ENCODE measurements around the gene PTPN6. TPM values are rescaled to one million over a fixed set of nuclear protein-coding genes. Genes with fewer than 3 reads are reported as not detected.

The PTPN6 gene
- total and polyA plus RNA-seq, 2 donors (not counting 1 experiment from before 2014, with no cell fraction given), result 0.06 TPM; not detected in 1

DNA sequence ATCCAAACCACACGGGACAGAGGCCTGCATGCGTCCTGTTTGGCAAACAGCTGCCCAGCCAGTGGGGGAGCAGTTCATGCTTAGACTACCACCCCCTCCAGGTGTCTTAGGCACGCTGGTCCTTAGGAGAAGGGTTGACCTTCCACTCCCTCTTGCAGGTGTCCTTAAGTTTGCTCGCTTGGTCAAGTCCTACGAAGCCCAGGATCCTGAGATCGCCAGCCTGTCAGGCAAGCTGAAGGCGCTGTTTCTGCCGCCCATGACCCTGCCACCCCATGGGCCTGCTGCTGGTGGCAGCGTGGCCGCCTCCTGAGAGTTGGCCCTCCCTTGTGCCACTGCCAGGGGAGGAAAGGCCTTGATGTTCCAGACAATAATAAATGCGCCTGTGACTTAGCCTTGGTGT lies 5.5 kb upstream of the PTPN6 start:
- TF ChIP-seq EZH2 (IDR thresholded peaks at IDR 0.05; ENCODE audit: low read length, missing control alignments), result no peak
- TF ChIP-seq, protein P1, sequence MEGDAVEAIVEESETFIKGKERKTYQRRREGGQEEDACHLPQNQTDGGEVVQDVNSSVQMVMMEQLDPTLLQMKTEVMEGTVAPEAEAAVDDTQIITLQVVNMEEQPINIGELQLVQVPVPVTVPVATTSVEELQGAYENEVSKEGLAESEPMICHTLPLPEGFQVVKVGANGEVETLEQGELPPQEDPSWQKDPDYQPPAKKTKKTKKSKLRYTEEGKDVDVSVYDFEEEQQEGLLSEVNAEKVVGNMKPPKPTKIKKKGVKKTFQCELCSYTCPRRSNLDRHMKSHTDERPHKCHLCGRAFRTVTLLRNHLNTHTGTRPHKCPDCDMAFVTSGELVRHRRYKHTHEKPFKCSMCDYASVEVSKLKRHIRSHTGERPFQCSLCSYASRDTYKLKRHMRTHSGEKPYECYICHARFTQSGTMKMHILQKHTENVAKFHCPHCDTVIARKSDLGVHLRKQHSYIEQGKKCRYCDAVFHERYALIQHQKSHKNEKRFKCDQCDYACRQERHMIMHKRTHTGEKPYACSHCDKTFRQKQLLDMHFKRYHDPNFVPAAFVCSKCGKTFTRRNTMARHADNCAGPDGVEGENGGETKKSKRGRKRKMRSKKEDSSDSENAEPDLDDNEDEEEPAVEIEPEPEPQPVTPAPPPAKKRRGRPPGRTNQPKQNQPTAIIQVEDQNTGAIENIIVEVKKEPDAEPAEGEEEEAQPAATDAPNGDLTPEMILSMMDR (conservative IDR thresholded peaks at IDR 0.05 in 1 of 2, IDR thresholded peaks at IDR 0.05 in 1 of 2; ENCODE audit: low read depth in 1 of 2, low read length in 2 of 2), result no peak
- no peak overlapping the region for H3K4me2 ChIP-seq (ENCODE audit: extremely low read depth, insufficient read depth, low read length)
- H3K4me3 ChIP-seq (replicated peaks in 1 of 4; ENCODE audit: control extremely low read depth in 1 of 4, insufficient read depth in 1 of 4, low read depth in 3 of 4, low read length in 4 of 4), result no peak overlapping the region

DNA sequence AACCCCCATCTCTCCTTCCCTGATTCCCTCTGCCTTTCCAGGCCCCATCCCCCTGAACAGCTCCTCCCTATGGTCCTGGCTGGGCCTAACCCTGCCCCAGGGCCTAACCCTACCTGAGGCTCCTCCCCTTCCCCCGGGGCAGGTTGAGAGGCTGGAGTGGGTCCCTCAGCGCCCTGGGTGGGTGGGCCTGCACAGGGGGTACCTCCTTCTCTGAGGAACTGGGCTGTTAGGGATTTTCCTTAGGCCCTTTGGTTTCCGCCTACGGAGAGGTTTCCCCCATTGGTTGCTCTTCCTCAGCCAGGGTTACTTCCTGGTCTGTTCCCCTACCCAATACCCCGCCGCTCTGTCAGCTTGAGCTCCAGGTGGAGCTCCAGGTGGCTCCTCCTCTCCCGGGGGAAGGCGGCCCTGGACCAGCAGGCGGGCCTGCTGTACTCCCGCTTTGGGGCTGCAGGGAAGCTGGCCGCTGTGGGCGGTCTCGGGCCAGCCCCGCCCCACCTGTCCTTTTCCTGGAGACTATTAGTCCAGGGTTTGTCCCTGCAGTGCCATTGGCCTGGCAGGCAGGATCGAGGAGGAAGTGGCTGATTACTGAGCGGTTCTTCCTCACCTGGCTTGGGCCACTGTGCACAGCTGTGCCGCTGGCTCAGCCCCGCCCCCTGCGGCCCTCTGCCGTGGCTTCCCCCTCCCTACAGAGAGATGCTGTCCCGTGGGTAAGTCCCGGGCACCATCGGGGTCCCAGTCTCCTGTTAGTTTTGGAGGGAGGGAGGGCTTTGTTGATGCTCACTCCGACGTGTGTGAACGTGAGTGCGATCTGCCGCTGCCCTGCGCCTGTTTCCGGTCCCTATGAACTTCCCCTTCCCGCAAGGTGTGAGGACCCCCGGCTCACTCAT lies 4.9 kb upstream of the PTPN6 start:
- no peak overlapping the region for H3K9ac ChIP-seq (ENCODE audit: insufficient read depth, low read length)
- DNase-seq (ENCODE audit: low read depth in 2 of 2), result no peak
- no peak overlapping the region for H2AFZ ChIP-seq (ENCODE audit: low read length)
- H3K79me2 ChIP-seq (ENCODE audit: control insufficient read depth, insufficient read depth, low read length), result no peaks in the 10 kb centered on the region
- H3K4me3 ChIP-seq (replicated peaks in 1 of 4; ENCODE audit: control extremely low read depth in 1 of 4, insufficient read depth in 1 of 4, low read depth in 3 of 4, low read length in 4 of 4), result no peak overlapping the region
- peaks cover 9% of the 10 kb centered on the region for H3K36me3 ChIP-seq (ENCODE audit: control insufficient read depth, insufficient read depth, low read length)
- no peaks in the 10 kb centered on the region for H3K27me3 ChIP-seq (ENCODE audit: control insufficient read depth, insufficient read depth, low read length)
- H3K27ac ChIP-seq (ENCODE audit: insufficient read depth, low read length), result no peak overlapping the region
- no peaks in the 10 kb centered on the region for H3K9me3 ChIP-seq (ENCODE audit: control insufficient read depth, insufficient read depth, low read depth, low read length)
- TF ChIP-seq, protein P1 (conservative IDR thresholded peaks at IDR 0.05 in 1 of 2, IDR thresholded peaks at IDR 0.05 in 1 of 2; ENCODE audit: low read depth in 1 of 2, low read length in 2 of 2), result no peak
- no peak for TF ChIP-seq EZH2 (IDR thresholded peaks at IDR 0.05; ENCODE audit: low read length, missing control alignments)
- no peak overlapping the region for H3K4me2 ChIP-seq (ENCODE audit: extremely low read depth, insufficient read depth, low read length)
- H4K20me1 ChIP-seq (ENCODE audit: control insufficient read depth, extremely low read depth, insufficient read depth, low read length), result no peaks in the 10 kb centered on the region
- H3K4me1 ChIP-seq (ENCODE audit: control insufficient read depth, extremely low read depth, insufficient read depth, low read length), result peaks cover 15% of the 10 kb centered on the region

More for the DNA sequence above, 5.5 kb upstream of the PTPN6 start:
- Histone ChIP-seq H3K9me3 (ENCODE audit: control insufficient read depth, insufficient read depth, low read depth, low read length) (no peaks in the 10 kb centered on the region), H3K27ac (ENCODE audit: insufficient read depth, low read length) (peak overlapping the region; percentile 11), H3K27me3 (ENCODE audit: control insufficient read depth, insufficient read depth, low read length) (no peaks in the 10 kb centered on the region), H3K9ac (ENCODE audit: insufficient read depth, low read length) (no peak overlapping the region), H3K79me2 (ENCODE audit: control insufficient read depth, insufficient read depth, low read length) (no peaks in the 10 kb centered on the region), H2AFZ (ENCODE audit: low read length) (no peak overlapping the region), H3K4me1 (ENCODE audit: control insufficient read depth, extremely low read depth, insufficient read depth, low read length) (peaks cover 15% of the 10 kb centered on the region), H3K36me3 (ENCODE audit: control insufficient read depth, insufficient read depth, low read length) (peaks cover 13% of the 10 kb centered on the region), H4K20me1 (ENCODE audit: control insufficient read depth, extremely low read depth, insufficient read depth, low read length) (no peaks in the 10 kb centered on the region)
- DNase-seq (ENCODE audit: low read depth in 2 of 2), result no peak

DNA sequence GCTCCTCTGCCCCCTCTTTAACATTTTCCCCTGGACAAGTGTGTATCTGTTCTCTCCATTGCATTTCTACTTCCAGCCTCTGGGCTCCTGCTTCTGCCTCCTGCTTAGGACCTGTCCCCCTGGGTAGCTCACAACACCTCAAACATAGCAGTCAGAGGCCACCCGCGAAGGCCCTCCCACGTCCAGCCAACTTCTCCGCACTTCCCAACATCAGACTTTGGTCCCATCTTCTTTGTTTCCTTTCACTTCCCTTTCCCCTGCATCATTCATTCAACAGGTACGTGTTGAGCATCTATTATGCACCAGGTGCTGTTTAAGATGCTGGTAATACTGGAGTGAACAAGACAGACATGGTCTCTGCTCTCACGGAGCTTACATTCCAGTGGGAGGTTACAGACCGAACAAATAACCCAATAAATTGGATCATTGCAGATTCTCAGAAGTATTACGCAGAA lies 4.2 kb upstream of the PTPN6 start:
- DNase-seq (ENCODE audit: low read depth in 2 of 2), result no peak
- Histone ChIP-seq H3K4me3 (replicated peaks in 1 of 4; ENCODE audit: control extremely low read depth in 1 of 4, insufficient read depth in 1 of 4, low read depth in 3 of 4, low read length in 4 of 4) (no peak overlapping the region), H3K79me2 (ENCODE audit: control insufficient read depth, insufficient read depth, low read length) (no peaks in the 10 kb centered on the region), H3K36me3 (ENCODE audit: control insufficient read depth, insufficient read depth, low read length) (peaks cover 5% of the 10 kb centered on the region), H3K9ac (ENCODE audit: insufficient read depth, low read length) (no peak overlapping the region), H3K4me1 (ENCODE audit: control insufficient read depth, extremely low read depth, insufficient read depth, low read length) (peaks cover 15% of the 10 kb centered on the region), H3K27ac (ENCODE audit: insufficient read depth, low read length) (no peak overlapping the region), H3K27me3 (ENCODE audit: control insufficient read depth, insufficient read depth, low read length) (no peaks in the 10 kb centered on the region), H3K9me3 (ENCODE audit: control insufficient read depth, insufficient read depth, low read depth, low read length) (no peaks in the 10 kb centered on the region), H2AFZ (ENCODE audit: low read length) (no peak overlapping the region), H4K20me1 (ENCODE audit: control insufficient read depth, extremely low read depth, insufficient read depth, low read length) (no peaks in the 10 kb centered on the region), H3K4me2 (ENCODE audit: extremely low read depth, insufficient read depth, low read length) (no peak overlapping the region)
- TF ChIP-seq, protein P1 (conservative IDR thresholded peaks at IDR 0.05 in 1 of 2, IDR thresholded peaks at IDR 0.05 in 1 of 2; ENCODE audit: low read depth in 1 of 2, low read length in 2 of 2), result no peak
- TF ChIP-seq EZH2 (IDR thresholded peaks at IDR 0.05; ENCODE audit: low read length, missing control alignments), result no peak

Measured in fibroblast of lung (primary cell).